Neural crest cell (in vitro differentiated cells): ENCODE results near the gene CD40. TPM values are rescaled to one million over a fixed set of nuclear protein-coding genes. Genes with fewer than 3 reads are reported as not detected.

ENCODE experiments used
- DNase-seq: peaks from one replicate; pipeline ENCODE4 v3.0.0; 2021; ENCODE audit warnings: low read depth, mixed read lengths, low spot score
- H3K27ac Mint-ChIP-seq: one replicate; pipeline ENCODE4 v1.8.0; 2021; ENCODE audit warnings: mild to moderate bottlenecking, mixed read lengths; ENCODE audit not compliant: unreplicated experiment
- H3K27me3 Mint-ChIP-seq: 2 replicates; pipeline ENCODE4 v1.8.0; 2021; ENCODE audit warnings: low read depth, mild to moderate bottlenecking, mixed read lengths
- H3K36me3 Mint-ChIP-seq: 2 replicates; pipeline ENCODE4 v1.8.0; 2021; ENCODE audit warnings: low read depth, mild to moderate bottlenecking, mixed read lengths
- H3K4me1 Mint-ChIP-seq: 2 replicates; pipeline ENCODE4 v1.8.0; 2021; ENCODE audit warnings: mixed read lengths
- H3K4me3 Mint-ChIP-seq: one replicate; pipeline ENCODE4 v1.8.0; 2021; ENCODE audit warnings: mild to moderate bottlenecking, mixed read lengths
- H3K9me3 Mint-ChIP-seq: 2 replicates; pipeline ENCODE4 v1.8.0; 2021; ENCODE audit warnings: mixed read lengths
- total RNA-seq: library from RNA; stranded (reverse); gene quantifications from 2 replicates; pipeline ENCODE4 v1.2.1, GENCODE V29; 2021
- TF ChIP-seq, protein P1 (sequence below): fragments of 200-600 bp; sonication (generic); conservative IDR thresholded peaks from 2 replicates; pipeline ENCODE4 v1.5.0; 2021; ENCODE audit warnings: antibody characterized with exemption, mild to moderate bottlenecking

Gene CD40
- total RNA-seq, 1 donor from 2014 or later, result 4.8 TPM

GRCh38 chr20:46164254-46164653, 46.1 kb downstream of the CD40 start:
- H3K4me1 Mint-ChIP-seq, result no peaks in the 10 kb centered on the region

GRCh38 chr20:46167080-46167479, 49.0 kb downstream of the CD40 start:
- no peaks in the 10 kb centered on the region for H3K4me1 Mint-ChIP-seq
- no peak overlapping the region for H3K4me3 Mint-ChIP-seq
- H3K27ac Mint-ChIP-seq, result no peak overlapping the region
- peaks cover 55% of the 10 kb centered on the region for H3K27me3 Mint-ChIP-seq
- no peaks in the 10 kb centered on the region for H3K36me3 Mint-ChIP-seq
- no peak for DNase-seq
- H3K9me3 Mint-ChIP-seq, result no peaks in the 10 kb centered on the region
- TF ChIP-seq, protein P1, sequence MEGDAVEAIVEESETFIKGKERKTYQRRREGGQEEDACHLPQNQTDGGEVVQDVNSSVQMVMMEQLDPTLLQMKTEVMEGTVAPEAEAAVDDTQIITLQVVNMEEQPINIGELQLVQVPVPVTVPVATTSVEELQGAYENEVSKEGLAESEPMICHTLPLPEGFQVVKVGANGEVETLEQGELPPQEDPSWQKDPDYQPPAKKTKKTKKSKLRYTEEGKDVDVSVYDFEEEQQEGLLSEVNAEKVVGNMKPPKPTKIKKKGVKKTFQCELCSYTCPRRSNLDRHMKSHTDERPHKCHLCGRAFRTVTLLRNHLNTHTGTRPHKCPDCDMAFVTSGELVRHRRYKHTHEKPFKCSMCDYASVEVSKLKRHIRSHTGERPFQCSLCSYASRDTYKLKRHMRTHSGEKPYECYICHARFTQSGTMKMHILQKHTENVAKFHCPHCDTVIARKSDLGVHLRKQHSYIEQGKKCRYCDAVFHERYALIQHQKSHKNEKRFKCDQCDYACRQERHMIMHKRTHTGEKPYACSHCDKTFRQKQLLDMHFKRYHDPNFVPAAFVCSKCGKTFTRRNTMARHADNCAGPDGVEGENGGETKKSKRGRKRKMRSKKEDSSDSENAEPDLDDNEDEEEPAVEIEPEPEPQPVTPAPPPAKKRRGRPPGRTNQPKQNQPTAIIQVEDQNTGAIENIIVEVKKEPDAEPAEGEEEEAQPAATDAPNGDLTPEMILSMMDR, result no peak

More at GRCh38 chr20:46164254-46164653, 46.1 kb downstream of the CD40 start:
- Mint-ChIP-seq H3K36me3 (no peaks in the 10 kb centered on the region), H3K27me3 (peaks cover 43% of the 10 kb centered on the region), H3K27ac (no peak overlapping the region), H3K9me3 (no peaks in the 10 kb centered on the region), H3K4me3 (no peak overlapping the region)
- TF ChIP-seq, protein P1, result no peak
- DNase-seq, result no peak

DNA sequence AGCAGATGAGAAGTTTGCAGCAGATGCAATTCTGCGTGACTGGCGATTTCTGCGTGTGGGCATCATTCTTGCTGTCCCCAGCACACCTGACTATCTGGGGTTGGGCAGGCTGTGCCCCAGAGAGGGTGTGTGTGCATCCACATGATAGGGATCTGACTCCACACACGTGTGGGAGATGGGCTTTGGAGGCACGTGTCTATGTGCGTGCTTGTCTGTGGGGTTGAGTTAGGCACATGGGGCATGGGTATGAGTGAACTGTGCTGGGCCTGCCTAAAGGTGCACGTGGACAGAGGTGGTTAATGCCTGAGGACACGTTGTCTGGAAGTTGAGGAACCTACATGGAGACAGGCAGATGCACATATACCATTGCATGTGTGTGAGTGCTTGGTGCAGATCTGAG, 50.3 kb downstream of the CD40 start:
- no peak for DNase-seq
- no peaks in the 10 kb centered on the region for H3K4me1 Mint-ChIP-seq
- no peak overlapping the region for H3K4me3 Mint-ChIP-seq
- H3K36me3 Mint-ChIP-seq, result no peaks in the 10 kb centered on the region
- no peaks in the 10 kb centered on the region for H3K9me3 Mint-ChIP-seq
- TF ChIP-seq, protein P1, result no peak
- no peak overlapping the region for H3K27ac Mint-ChIP-seq
- H3K27me3 Mint-ChIP-seq, result peaks cover 60% of the 10 kb centered on the region

DNA sequence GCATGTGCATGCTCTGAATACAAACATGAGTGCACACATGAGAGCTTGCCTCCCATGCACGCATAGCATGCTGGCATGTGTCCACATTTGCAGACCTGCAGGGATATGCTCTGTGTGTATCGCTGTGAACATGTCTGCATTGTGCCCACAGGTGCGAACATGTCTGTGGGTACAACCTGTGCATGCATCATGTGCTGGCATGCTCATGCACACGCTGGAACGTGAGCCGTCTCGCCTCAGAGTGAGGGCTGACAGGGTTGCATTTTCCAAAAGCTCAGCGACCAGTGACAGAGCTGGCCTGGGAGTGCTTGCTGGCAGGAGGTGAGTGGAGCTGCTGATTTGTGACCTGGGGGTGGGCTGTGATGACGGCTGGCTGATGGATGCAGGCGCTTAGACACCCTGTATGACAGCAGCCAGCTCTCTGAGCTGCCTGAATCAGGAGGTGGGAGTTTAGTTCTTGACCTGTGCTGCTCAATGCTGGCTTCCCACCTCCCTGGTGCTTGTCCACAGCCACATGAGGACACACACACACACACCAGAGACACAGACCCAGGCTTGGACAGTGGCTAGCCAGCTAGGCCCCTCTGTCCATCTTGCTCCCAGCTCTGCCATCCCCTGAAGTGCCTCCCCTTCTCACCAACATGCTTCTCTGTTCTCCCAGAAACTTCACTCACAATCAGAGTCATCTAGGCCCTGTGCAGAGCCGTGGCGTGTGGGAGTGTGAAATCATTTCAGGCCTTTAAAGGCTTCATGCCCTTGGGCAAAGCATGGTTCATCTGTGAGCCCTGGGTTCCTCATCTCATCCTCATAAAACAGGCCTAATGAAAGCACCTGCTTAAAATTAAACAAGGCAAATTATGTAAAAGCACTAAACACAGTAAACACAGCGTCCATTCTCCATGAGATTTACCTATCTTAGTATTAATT, 51.4 kb downstream of the CD40 start:
- TF ChIP-seq, protein P1, result no peak
- no peaks in the 10 kb centered on the region for H3K36me3 Mint-ChIP-seq
- H3K4me1 Mint-ChIP-seq, result no peaks in the 10 kb centered on the region
- H3K27me3 Mint-ChIP-seq, result peaks cover 61% of the 10 kb centered on the region
- no peak overlapping the region for H3K27ac Mint-ChIP-seq
- no peaks in the 10 kb centered on the region for H3K9me3 Mint-ChIP-seq
- DNase-seq, result no peak
- no peak overlapping the region for H3K4me3 Mint-ChIP-seq

- Mint-ChIP-seq H3K27ac (no peak overlapping the region), H3K36me3 (no peaks in the 10 kb centered on the region), H3K27me3 (peaks cover 73% of the 10 kb centered on the region), H3K4me1 (no peaks in the 10 kb centered on the region), H3K4me3 (no peak overlapping the region), H3K9me3 (no peaks in the 10 kb centered on the region)
- TF ChIP-seq, protein P1, result no peak
- no peak for DNase-seq
These were observed 53.4 kb downstream of the CD40 start for GRCh38 chr20:46171476-46171875.
